HUDEP-2 (cell line): Measurements from ENCODE around the gene FIGN.

ENCODE experiments used
- DNase-seq, 76 experiments: peaks; one replicate each; lab custom pipeline; 2025; ENCODE audit not compliant: unreplicated experiment in 76 of 76; lab: John Stamatoyannopoulos, UW

FIGN gene, protein sequence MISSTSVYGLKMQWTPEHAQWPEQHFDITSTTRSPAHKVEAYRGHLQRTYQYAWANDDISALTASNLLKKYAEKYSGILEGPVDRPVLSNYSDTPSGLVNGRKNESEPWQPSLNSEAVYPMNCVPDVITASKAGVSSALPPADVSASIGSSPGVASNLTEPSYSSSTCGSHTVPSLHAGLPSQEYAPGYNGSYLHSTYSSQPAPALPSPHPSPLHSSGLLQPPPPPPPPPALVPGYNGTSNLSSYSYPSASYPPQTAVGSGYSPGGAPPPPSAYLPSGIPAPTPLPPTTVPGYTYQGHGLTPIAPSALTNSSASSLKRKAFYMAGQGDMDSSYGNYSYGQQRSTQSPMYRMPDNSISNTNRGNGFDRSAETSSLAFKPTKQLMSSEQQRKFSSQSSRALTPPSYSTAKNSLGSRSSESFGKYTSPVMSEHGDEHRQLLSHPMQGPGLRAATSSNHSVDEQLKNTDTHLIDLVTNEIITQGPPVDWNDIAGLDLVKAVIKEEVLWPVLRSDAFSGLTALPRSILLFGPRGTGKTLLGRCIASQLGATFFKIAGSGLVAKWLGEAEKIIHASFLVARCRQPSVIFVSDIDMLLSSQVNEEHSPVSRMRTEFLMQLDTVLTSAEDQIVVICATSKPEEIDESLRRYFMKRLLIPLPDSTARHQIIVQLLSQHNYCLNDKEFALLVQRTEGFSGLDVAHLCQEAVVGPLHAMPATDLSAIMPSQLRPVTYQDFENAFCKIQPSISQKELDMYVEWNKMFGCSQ

DNA sequence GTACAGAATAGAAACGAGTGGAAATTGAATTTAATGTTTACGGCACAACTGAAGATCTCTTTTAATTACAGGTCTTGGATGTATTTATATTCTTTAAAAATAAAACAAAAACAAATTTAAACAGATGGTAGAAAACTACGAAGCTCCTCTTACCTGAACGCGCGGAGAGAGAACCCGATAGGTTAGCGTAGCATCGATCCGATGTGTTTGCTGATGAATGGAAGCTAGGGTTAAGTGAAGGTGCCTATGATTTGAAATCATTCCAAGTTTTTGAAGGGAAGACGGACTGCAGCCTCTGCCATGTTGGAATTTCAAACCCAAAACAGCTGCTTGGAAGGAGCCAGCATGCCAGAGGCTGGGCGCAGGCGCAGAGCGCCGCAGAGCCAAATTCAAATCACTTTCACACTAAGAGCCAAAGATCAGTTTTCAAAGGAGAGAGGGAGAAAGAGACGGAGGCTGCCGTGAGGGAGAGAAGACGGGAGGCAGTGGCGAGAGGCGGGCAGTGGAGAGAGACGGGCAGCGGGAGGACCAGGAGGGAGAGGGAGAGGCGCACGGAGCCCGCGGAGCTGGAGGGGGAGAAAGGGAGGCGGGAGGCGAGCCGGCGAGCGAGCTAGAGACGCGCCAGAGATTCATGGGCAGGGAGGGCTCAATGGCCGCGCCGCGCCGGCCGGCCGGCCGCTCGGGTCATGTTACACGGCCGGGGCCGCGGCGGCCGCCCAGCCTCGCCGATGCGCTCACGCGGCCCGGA is at the start of gene FIGN:
Gene FIGN, minus strand, starts transcription at position 324 of the 748 bp plus-strand sequence. CDS start 1,081 bp downstream, outside the sequence.
- no peak for DNase-seq

DNA sequence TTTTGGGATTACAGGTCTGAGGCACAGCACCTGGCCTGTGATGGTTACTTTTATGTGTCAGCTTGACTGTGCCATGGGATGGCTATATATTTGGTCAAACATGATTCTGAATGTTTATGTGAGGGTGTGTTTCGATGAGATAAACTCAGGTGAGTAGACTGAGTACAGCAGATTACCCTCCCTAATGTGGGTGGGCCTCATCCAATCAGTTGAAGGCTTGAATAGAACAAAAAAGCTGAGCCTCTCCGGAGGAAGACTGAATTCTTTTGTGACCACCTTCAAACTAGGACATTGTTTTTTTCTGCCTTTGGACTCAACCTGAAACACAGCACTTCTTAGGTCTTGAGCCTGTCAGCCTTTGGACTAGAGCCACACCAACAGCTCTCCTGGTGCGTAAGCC is 49.4 kb upstream of the FIGN start:
- DNase-seq = no peak

DNA sequence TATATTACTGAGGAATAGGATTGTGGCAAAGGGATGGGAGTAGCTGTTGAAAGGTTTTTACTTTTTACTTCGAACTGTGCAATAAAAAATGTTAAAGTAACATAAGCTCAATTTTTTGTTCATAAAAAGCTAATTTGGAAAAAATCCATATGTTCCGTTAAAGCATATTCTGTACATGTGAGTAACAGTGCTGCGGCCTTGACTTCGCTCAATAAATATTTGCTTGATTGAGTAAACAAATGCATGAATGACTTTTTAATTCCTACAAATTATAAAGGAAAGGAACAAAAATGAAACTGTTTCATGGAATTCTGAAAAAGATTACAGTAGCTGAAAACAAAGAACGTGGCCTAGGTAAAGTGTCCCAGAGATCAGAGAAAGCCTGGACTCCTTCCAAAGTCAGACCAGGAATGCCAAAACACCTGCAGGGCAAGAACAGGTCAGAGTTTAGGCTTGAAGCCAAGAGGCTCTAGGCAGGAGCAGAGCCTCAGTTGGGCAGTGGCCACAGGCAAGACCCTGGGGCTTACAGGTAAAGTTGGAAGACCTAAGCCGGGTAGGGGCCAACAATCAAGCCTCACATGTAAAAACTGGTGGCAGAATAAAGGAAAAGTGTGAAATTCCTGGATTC is 44.3 kb upstream of the FIGN start:
- DNase-seq = no peak

DNA sequence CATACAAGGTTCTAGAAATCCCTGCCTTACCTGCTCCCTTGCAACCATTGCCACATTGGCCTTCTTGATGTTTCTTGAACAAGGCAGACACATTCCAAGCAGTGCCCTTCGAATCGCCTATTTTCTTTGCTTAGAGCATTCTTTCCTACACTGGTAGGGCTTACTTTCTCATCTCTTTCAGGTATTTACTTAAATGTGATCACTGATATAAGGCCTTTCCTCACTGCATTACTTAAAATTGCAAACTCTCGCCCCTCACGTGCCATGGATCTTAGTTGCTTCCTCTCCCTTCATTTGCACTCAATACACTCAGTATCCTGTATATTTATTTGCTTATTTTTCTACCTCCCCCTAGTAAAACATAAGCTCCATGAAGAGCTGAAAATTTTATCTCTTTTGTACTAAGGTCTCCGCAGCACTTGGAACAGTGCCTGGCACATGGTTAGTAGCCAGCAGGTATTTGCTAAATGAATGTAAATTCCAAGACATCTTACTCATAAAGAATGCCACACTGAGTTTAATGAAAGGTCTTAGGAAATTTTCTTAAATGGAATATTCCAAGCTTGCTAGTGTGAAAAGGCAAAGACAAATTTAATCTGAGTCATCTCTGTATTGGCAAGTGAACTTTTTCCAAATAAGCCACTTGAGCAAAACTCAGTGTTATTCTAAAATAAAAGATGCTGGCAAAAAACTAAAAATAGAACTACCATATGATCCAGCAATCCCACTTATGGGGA is 42.4 kb upstream of the FIGN start:
- DNase-seq = no peak

DNA sequence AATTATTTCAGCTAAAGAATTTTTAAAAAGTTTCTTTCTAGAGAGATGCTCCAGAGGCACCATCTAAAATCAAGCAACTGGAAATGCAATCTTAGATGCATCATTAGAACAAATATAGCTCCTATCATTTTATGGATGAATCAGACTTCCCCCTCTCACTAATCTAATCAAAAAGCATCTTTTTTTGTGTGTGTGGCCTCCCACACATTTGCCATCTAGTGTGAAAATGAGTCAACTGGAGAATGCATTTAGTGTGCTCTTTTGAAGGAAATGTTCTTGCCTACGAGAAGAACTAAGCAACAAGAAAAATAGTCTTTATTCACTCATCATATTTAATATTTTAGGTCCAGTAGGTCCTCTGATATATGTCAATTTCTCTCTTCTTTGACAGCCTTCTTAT is 39.5 kb upstream of the FIGN start:
- no peak for DNase-seq

DNA sequence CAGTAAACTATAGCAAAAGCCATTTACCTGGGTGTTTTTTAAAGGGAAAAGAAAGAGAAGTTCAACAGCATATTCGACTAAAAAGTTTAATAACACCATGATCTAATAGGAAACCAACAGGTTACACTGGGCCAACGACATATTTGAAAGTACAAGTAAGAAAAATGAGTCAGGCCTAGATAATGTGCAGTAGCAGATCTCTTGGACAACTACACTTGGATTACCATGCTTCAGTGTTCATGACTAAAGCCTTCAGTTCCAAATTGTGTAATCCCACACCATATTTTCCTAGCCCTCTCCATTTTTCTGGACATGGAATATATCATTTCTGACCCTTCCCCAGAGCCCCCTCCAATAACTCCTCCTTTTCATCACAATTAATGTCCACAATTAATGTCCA is 39.1 kb upstream of the FIGN start:
- no peak for DNase-seq

DNA sequence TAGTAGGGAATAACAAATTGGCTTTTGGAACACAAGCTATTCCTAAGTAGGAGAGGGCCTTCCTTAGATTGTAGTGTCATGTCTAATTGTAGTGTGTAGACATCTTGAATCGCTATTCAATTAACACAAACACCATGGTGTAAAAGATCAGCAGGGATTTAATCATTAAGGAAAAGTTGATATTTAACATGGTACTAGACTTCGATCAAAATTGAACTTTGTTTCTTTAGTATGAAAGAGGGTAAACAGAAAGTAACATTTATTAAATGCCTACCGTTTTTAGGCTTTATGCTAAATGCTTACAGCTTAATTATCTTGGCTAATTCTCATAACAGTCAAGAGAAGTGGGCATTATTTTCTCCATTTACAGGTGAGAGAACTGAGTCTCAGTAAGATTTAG is 37.5 kb upstream of the FIGN start:
- no peak for DNase-seq

DNA sequence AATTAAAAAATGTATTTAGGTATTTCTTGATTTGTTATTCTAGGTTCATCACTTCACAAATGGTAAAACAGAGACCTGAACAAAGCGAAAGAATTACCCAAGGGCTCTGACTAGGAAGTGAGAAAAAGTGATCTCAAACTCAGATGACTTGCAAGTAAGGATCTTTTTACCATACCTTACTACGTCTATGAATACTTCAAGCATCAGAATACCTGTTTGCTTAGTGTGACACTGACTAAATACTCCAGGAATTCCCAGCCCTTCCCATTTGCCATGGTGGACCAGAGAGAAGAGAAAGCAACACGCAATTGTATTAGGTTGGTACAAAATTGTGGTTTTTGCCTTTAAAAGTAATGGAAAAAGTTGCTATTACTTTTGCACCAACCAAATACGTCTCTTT is 35.8 kb upstream of the FIGN start:
- DNase-seq = no peak

DNA sequence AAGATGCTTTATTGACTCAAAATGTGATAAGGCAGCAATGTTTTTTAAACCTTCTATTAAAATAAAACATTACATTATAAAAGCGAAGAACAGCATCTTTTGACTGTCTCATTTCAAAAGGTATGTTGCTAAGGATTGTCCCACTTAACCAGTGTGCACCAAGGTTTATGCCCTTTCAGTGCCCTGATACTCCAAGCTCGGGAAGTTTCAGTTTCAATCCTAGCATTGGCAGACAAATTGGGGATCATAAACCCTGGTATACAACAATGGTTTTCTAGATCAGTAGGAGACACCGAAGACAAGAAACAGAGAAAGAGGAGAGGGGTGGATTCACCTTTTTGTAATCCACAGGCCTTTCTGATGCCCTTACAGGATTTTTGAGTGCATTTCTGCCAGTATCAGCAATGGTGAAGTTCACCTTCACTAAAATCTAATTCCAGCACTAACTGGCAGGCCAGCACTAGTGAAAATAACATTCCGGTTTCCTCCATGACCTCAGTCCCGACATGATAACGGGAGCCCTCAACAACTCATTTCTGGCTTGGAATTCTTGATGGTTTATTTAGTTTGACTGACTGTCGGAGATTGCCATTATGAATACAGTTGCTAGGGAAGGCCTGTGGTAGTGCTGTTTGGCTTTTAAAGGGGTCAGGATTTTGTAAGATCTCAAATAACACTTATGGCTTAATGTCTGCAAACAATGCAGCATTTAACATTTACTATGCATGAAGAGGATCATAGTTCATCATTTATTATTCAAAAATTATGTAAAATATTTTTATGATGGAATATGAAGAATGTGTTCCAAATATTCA is 33.3 kb upstream of the FIGN start:
- no peak for DNase-seq

DNA sequence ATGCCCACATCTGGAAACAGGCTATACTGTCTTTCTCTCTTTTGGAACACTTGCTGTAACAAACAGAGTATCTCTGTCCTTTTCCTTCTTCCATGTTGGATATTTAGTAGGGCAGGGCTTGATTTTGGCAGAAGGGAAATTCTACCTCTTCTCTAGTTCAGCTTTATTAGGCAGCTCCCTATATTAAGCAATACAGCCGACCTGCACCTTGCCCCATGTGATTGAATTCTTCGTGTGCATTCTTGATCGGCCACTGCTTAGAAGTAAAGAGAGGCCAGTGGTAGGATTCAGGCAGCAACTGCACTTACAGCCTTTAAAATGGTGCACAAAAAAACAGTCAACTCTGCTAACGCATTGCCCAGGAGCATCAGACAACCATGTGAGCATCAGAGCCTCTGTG is 31.3 kb upstream of the FIGN start:
- DNase-seq = no peak

DNA sequence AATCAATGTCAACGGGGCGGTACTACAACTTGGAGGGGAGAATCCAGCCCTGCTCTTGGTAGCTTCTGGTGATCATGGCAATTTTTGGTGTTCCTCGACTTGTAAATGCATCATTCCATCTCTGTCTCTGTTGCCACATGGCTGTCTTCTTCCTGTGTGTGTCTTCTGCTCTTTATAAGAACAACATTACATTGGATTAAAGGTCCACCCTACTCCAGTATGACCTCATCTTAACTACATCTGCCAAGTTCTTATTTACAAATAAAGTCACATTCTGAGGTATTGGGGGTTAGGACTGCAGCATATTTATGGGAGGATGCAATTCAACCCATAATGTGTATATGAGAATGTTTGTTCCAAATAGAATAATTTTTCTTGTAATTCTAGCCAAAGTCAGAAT is 28.8 kb upstream of the FIGN start:
- DNase-seq = no peak

DNA sequence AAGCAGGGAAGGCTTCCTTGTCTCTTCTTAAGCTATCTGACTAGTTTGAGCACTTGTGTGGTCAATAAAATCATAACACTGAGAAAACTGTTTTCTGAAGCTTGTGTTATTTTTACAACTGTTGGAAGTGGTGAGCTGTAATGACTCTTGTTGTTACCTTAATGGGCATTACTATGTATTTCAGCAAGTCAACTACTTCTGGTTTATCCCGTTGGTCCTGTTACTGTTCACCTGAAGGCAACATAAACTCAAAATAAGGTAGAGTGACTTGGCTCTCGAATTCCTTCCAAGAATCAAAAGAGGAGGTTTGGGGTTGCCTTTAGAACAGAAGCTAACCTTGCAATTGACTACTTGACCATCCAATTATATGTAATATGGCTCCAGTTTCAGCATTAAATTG is 23.2 kb upstream of the FIGN start:
- no peak for DNase-seq

DNA sequence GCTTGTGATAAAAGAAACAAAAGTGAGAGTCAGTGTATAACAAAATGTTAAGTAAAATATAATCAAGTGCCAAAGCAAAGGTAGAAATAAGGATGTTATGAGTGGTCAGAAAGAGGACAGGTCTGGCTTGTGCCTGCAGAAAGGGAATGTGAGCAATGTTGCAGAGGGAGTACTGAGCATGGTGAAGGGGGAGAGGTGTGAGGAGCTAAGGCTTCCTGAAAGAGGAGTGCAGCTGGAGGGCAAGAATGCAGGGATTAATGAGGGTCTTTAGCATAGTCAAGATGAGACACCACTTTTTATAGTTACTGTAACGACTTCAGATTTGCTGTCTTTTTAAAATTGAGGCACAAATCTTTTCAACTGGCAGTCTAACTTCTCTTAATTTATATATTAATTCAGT is 22.0 kb upstream of the FIGN start:
- no peak for DNase-seq

DNA sequence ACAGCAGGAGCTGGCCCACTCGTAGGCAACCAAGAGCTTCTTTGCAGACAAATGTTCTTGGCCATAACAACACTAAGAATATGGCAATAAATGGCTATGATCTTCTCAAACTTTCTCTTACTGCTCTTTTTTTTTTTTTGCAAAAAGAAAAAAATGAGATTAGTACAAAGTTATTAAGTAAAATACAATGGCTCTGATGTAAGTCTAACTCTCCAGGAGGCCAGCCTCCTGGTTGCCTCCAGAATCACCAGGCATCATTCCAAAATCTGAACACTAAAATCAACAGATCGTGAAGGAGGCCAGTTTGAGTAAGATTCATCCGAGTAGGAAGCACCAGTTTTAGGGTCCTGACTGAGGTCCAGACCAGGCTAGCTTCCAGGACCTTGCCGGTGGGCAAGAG is 20.8 kb upstream of the FIGN start:
- DNase-seq = no peak

DNA sequence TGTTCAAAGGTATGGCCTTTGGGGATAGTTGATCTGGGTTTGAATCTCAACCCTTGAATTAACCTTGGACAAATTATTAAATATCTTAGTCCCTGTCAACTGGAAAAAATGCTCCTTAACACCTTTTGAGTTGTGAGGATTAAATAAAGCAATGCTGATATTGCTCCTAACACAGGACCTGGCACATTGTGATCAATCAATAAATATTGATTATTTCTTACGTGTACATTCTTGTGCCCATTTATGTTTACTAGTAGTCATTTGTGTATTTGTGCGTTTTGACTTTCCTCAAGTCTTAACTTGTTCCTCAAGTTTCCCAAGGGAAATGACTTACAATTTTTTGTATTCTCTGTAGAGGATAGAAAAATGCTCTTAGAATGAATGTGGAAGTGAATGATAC is 19.6 kb upstream of the FIGN start:
- DNase-seq = no peak

DNA sequence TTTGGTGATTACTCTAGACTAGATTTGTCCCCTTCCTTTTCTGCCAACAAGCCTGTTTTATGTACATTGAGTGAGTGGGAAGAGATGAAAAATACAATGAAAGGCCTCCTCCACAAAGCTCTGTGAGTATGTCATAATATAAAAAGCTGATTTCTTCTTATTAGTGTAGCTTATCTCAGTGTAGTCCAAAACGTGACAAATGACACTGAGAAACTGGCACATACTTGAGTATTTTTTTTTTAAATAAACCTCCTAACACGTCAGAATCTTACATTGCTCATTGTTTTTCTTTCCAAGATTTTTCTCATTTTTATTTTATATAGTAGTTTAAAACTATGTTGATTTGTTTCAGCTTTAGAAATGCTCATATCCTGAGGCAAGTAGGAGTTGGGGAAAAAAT is 17.9 kb upstream of the FIGN start:
- DNase-seq = no peak

DNA sequence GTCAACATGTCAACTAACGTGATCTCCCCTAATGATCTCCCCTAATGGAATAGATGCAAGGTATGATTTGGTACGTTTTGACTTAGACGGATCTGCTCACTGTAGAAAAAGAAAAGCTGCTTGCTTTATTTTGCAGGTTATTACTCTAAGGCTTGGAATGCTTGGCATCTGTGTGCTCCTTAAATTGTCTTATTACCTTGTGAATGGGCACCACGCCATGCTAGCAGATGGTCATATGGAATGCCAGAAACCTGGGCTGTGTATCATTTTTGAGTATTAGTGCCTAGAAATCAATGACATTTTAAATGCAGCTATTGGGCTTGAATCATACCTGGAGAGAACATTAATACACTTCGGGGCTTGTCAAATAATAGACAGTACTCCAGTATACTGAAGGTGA is 16.5 kb upstream of the FIGN start:
- DNase-seq = no peak

DNA sequence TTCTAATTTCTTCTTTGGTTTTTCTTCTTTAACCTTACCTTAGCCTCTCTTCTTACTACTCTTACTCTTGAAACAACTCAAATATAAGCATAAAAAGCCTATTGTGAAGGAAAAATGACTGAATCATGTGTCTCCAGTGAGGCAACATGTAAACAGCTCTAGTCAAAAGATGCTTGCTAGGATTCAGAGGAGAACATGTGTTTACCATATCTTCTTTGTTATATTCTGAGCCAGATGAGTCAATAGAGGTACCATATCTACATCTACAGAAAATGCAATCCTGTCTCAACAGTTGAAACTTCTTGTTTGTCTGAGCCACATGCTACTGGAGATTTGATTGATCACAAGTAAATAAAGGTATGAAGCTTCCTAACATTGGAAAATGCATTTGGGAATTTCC is 15.9 kb upstream of the FIGN start:
- no peak for DNase-seq

DNA sequence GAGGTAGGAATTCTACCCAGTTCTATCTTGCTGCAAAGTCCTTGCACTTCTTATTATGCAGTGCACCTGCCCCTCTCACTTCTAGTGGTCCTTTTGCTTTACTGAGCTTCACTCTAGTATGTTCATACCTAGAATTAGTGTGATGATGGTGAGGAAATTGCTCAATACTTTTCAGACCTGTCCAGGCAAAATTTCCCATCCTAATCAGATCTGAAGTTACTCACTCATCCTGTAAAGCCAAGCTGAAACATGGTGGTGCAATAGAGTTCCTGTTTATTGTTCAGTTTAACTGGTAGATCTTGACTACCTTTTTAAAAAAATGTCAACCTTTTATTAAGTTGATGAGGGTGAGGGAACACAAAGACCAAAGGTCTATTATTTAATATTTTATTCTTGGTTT is 12.6 kb upstream of the FIGN start:
- no peak for DNase-seq

DNA sequence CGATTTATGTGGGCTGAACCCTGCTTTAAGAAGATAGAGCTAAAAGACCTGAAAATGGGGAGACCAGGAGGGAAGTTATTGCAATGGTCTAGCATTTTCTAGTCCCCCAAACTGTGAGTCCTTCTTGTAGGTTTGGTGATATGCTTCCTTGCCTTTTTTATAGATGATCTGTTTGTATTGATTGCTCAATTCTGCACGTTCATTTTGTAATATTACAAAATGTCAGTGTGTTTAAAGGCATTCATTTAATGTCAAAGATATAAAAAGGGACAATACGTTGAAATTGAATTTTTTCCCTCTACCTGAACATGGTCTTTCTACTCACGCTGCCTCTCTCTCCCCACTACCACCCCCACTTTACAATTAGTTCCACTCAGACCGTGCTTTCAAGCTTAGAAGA is 5.6 kb upstream of the FIGN start:
- DNase-seq = no peak
